Spleen (tissue), 7 donors: ENCODE results near the gene LRRC37A3.
"Not testable (repeated sequence)": the region's sequence is repeated elsewhere in the genome, so short reads cannot be mapped to it uniquely, and the experiment has no call there.

Experiments
- CTCF ChIP-seq, 11 experiments: fragments of 200-600 bp in 7 of 11; fragments of 450-650 bp in 4 of 11; sonication (generic) in 4 of 11; IDR thresholded peaks in 8 of 11; conservative IDR thresholded peaks in 3 of 11; 1 replicate in 7 of 11; 2 replicates in 4 of 11; pipeline versions ENCODE4 v1.4.0 to v1.8.0; 2016 to 2021; ENCODE audit warnings: antibody characterized with exemption in 11 of 11, inconsistent platforms in 4 of 11, mild to moderate bottlenecking in 1 of 11
- POLR2A ChIP-seq, 3 donors: fragments of 450-650 bp; IDR thresholded peaks; one replicate each; pipeline ENCODE4 v1.5.1; 2017; ENCODE audit warnings: antibody characterized with exemption in 3 of 3, mild to moderate bottlenecking in 1 of 3
- donor health status: DM: no; HTN: no; CAD: no; lungs with moderate emphysema.
- donor health status: DM: no; HTN: no; CAD: no.
- donor health status: DM: no; HTN: no; CAD: no.

GRCh38 chr17:64917540-64917939 is 1.7 kb downstream of the LRRC37A3 start:
- not testable (repeated sequence) for TF ChIP-seq CTCF (IDR thresholded peaks at IDR 0.05 in 8 of 11, conservative IDR thresholded peaks at IDR 0.05 in 3 of 11); POLR2A (IDR thresholded peaks at IDR 0.05)
